ENCODE measurements around the gene LARGE1. TPM values are rescaled to one million over a fixed set of nuclear protein-coding genes. Genes with fewer than 3 reads are reported as not detected.

The LARGE1 gene
- polyA plus RNA-seq, 1 experiment, result 8.5 TPM

- Histone ChIP-seq H3K27me3 (ENCODE audit: control insufficient read depth, insufficient read depth, low read length) (no peaks in the 10 kb centered on the region), H3K36me3 (ENCODE audit: control insufficient read depth, insufficient read depth, low read length) (no peaks in the 10 kb centered on the region), H3K4me3 (ENCODE audit: low read depth, low read length) (no peak overlapping the region)
- DNase-seq (ENCODE audit: low read depth), result no peak
- TF ChIP-seq, protein P1, sequence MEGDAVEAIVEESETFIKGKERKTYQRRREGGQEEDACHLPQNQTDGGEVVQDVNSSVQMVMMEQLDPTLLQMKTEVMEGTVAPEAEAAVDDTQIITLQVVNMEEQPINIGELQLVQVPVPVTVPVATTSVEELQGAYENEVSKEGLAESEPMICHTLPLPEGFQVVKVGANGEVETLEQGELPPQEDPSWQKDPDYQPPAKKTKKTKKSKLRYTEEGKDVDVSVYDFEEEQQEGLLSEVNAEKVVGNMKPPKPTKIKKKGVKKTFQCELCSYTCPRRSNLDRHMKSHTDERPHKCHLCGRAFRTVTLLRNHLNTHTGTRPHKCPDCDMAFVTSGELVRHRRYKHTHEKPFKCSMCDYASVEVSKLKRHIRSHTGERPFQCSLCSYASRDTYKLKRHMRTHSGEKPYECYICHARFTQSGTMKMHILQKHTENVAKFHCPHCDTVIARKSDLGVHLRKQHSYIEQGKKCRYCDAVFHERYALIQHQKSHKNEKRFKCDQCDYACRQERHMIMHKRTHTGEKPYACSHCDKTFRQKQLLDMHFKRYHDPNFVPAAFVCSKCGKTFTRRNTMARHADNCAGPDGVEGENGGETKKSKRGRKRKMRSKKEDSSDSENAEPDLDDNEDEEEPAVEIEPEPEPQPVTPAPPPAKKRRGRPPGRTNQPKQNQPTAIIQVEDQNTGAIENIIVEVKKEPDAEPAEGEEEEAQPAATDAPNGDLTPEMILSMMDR (IDR thresholded peaks at IDR 0.05; ENCODE audit: insufficient read depth, low read depth, low read length), result no peak
- CTCF ChIA-PET, result interaction anchor here (1.3 kb wide), 1 partner anchor 19 kb away, joined by 4 read pairs; no protein-coding TSS in a partner anchor
- POLR2A ChIA-PET, result no interaction called here
Measured at GRCh38 chr22:33635766-33636165, 284.5 kb downstream of the LARGE1 start.

GRCh38 chr22:33631777-33632176 is 288.5 kb downstream of the LARGE1 start:
- no peaks in the 10 kb centered on the region for H3K36me3 ChIP-seq (ENCODE audit: control insufficient read depth, insufficient read depth, low read length)
- H3K27me3 ChIP-seq (ENCODE audit: control insufficient read depth, insufficient read depth, low read length), result no peaks in the 10 kb centered on the region
- ChIA-PET POLR2A (no interaction called here), CTCF (interaction anchor here (1.5 kb wide), 1 partner anchor 8 kb away, joined by 3 read pairs; no protein-coding TSS in a partner anchor)
- no peak overlapping the region for H3K4me3 ChIP-seq (ENCODE audit: low read depth, low read length)
- DNase-seq (ENCODE audit: low read depth), result no peak
- TF ChIP-seq, protein P1 (IDR thresholded peaks at IDR 0.05; ENCODE audit: insufficient read depth, low read depth, low read length), result no peak

DNA sequence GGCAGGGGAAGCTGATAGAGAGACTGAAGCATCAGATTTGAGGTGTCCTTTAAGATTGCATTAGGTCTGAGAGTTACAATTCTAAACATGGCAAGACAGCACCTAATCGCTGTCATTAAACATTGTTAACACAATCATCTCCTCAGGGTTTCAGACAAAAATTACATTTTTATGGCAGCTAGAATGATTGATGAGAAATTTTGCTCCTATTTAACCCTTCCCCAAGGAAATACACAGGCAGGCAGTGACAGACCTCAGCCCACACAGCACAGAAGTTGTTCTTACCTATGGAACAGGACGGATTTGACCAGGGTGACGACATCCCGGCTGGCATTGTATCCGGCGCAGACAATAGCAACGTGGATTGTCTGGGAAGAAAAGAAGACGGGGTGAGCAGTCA is 294.3 kb downstream of the LARGE1 start:
- POLR2A ChIA-PET, result no interaction called here
- Histone ChIP-seq H3K27me3 (ENCODE audit: control insufficient read depth, insufficient read depth, low read length) (no peaks in the 10 kb centered on the region), H3K36me3 (ENCODE audit: control insufficient read depth, insufficient read depth, low read length) (no peaks in the 10 kb centered on the region), H3K4me3 (ENCODE audit: low read depth, low read length) (no peak overlapping the region)
- TF ChIP-seq, protein P1 (IDR thresholded peaks at IDR 0.05; ENCODE audit: insufficient read depth, low read depth, low read length), result no peak
- no peak for DNase-seq (ENCODE audit: low read depth)
- CTCF ChIA-PET, result no interaction called here

DNA sequence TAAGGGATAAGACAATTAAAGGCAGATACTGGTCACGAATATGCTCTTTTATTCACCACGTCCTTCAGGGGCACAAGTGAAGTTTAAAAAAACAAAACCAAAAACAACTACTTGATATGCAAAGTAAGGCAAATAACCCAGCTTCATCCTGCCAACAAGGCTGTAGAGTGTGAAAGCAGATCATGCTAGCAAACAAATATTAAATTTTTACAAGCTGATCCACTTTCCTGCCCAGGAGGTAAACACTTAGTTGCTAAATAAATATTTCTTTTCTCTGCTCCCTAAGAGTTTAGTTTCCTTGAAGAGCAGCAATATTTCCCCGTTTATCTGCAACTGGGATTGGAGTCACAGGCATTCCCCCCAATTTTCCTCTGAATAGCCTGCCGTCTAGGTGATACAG is 300.2 kb downstream of the LARGE1 start:
- no peak for DNase-seq (ENCODE audit: low read depth)
- CTCF ChIA-PET, result interaction anchor here (0.6 kb wide), 1 partner anchor 14 kb away, joined by 3 read pairs; no protein-coding TSS in a partner anchor
- Histone ChIP-seq H3K4me3 (ENCODE audit: low read depth, low read length) (no peak overlapping the region), H3K36me3 (ENCODE audit: control insufficient read depth, insufficient read depth, low read length) (no peaks in the 10 kb centered on the region), H3K27me3 (ENCODE audit: control insufficient read depth, insufficient read depth, low read length) (no peaks in the 10 kb centered on the region)
- POLR2A ChIA-PET, result no interaction called here
- TF ChIP-seq, protein P1 (IDR thresholded peaks at IDR 0.05; ENCODE audit: insufficient read depth, low read depth, low read length), result no peak

DNA sequence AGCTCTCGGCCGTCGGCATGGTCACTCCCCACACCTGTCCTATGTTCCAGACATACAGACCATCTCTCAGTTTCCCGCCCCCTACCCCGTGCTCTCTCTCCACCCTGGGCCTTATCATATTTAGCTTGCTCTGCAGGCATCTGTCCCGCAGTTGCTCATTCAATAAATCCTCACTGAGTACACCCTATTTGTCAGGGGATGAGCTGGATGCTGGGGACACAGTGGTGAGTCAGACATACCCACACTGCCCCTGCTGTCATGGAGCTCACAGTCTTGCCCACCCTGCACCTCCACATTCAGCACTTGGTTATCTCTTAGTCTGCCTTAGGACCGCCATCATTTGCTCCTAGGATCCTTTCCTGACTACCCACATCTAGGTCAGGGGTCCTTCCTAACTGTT is 313.8 kb downstream of the LARGE1 start:
- POLR2A ChIA-PET, result no interaction called here
- no peak for DNase-seq (ENCODE audit: low read depth)

More for the DNA sequence above, 313.8 kb downstream of the LARGE1 start:
- TF ChIP-seq, protein P1 (IDR thresholded peaks at IDR 0.05; ENCODE audit: insufficient read depth, low read depth, low read length), result no peak
- CTCF ChIA-PET, result no interaction called here
- H3K4me3 ChIP-seq (ENCODE audit: low read depth, low read length), result no peak overlapping the region
- H3K36me3 ChIP-seq (ENCODE audit: control insufficient read depth, insufficient read depth, low read length), result no peaks in the 10 kb centered on the region
- no peaks in the 10 kb centered on the region for H3K27me3 ChIP-seq (ENCODE audit: control insufficient read depth, insufficient read depth, low read length)

Measured in BJ (cell line).